ENCODE measurements around the gene XPNPEP2.

Gene XPNPEP2

DNA sequence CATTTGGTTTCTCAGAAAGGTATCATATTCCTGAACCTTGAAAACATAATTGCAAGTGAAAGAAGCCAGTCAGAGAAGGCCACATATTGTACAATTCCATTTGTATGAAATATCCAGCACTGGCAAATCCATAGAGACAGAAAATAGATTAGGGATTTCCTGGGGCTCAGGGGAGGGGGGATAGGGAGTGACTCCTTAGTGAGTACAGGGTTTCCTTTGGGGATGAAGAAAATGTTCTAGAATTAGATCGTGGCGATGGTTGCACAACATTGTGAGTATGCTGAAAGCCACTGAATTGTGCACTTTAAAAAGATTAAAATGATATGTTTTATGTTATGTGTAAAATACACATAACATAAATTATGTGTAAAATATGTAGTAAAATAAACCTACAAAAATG lies 10.3 kb downstream of the XPNPEP2 start:
- Mint-ChIP-seq H3K4me1 (ENCODE audit: low read depth) (peaks cover 30% of the 10 kb centered on the region), H3K27ac (no peak overlapping the region), H3K36me3 (ENCODE audit: low read depth) (no peaks in the 10 kb centered on the region), H3K27me3 (ENCODE audit: low read depth) (peaks cover 2% of the 10 kb centered on the region), H3K4me3 (no peak overlapping the region), H3K9me3 (no peaks in the 10 kb centered on the region)
- DNase-seq (ENCODE audit: low spot score) = no peak

DNA sequence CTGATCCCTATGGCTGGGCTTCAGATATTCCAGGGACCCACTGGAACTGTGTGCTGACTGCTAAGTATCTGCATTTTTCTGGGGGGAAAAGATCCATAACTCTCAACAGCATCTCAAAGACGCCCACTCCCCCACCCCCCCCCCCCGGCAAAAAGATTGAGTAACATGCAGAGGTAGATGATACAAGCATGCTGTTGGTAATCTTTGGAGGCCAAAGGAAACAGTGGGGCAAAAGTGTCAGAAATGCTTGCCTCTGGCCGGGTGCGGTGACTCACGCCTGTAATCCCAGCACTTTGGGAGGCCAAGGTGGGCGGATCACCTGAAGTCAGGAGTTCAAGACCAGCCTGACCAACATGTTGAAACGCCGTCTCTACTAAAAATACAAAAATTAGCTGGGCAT lies 12.2 kb downstream of the XPNPEP2 start:
- no peak for DNase-seq (ENCODE audit: low spot score)
- Mint-ChIP-seq H3K9me3 (no peaks in the 10 kb centered on the region), H3K27me3 (ENCODE audit: low read depth) (peaks cover 2% of the 10 kb centered on the region), H3K4me1 (ENCODE audit: low read depth) (peaks cover 26% of the 10 kb centered on the region), H3K27ac (no peak overlapping the region), H3K36me3 (ENCODE audit: low read depth) (peaks cover 2% of the 10 kb centered on the region), H3K4me3 (no peak overlapping the region)

- Mint-ChIP-seq H3K27ac (peak overlapping the region; percentile 55), H3K9me3 (no peaks in the 10 kb centered on the region), H3K4me1 (ENCODE audit: low read depth) (peaks cover 45% of the 10 kb centered on the region), H3K4me3 (no peak overlapping the region), H3K36me3 (ENCODE audit: low read depth) (peaks cover 2% of the 10 kb centered on the region), H3K27me3 (ENCODE audit: low read depth) (no peaks in the 10 kb centered on the region)
- no peak for DNase-seq (ENCODE audit: low spot score)
These were observed 15.6 kb downstream of the XPNPEP2 start for GRCh38 chrX:129754056-129755024.

DNA sequence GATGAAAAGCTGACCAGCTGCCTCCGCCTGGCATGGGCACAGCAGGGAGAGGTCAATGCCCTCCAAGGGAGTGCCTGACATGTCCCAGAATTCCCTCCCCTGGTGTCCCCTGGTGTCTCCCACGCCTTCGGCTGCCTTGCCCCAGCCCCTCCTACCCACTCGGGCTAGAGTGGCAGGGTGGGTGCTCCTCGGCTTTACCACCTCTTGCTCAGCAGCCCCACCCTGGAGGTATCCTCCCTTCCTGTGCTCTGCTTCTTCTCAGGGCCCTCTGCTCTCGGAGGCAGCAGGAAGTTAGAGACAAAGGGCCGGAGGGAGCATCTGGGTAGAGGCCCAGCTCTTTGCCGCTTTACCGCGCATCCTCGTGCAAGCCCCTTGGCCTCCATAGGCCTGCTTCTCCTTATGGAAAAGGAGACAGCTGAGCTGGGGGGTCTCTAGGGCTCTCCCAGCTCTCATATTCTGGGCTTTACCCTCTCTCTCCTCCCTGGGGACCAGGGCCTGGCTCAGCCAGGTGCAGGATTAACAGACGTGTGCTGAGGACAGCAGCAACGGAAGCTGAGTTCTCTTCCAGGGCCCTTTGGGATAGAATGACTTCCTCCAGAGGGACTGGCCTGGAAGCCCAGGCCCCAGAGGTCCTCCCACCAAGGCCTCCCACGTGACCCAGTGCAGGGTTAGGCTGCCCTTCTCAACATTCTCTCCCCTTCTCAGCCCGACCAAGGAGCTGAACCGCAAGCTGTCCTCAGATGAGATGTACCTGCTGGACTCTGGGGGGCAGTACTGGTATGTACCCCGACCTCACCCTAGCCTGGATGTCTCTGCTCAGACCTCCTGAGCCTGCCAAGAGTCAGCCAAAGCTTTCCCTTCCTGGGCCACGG lies 17.2 kb downstream of the XPNPEP2 start:
- Mint-ChIP-seq H3K4me3 (peak overlapping the region; percentile 50), H3K9me3 (no peaks in the 10 kb centered on the region), H3K27me3 (ENCODE audit: low read depth) (no peaks in the 10 kb centered on the region), H3K36me3 (ENCODE audit: low read depth) (peaks cover 2% of the 10 kb centered on the region), H3K4me1 (ENCODE audit: low read depth) (peaks cover 61% of the 10 kb centered on the region), H3K27ac (peak overlapping the region; percentile 55)
- no peak for DNase-seq (ENCODE audit: low spot score)

DNA sequence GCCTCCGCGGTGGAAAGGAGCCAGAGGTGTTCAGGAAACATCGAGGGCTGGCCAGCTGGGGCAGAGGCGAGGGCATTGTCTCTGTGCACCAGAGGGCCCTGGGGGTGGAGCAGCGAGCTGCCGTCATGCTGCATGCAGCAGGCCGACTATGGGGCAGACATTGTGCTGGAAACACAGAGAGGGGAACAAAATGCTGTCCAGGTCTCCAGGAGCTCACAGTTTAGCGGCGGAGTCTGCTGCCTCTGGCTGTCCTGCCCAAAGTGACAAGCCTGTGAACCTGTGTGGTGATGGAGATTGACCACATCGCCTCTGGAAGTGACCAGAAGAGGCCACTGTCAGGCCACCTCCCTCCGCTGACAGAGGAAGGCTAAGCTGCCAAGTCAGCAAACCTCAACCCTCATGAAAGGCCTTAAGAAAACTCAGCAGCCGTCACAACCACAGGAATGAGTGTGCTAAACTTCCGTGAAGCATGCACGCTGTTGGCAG lies 20.8 kb downstream of the XPNPEP2 start:
- Mint-ChIP-seq H3K27me3 (ENCODE audit: low read depth) (no peaks in the 10 kb centered on the region), H3K36me3 (ENCODE audit: low read depth) (peaks cover 2% of the 10 kb centered on the region), H3K9me3 (no peaks in the 10 kb centered on the region), H3K27ac (peak overlapping the region; percentile 90), H3K4me1 (ENCODE audit: low read depth) (peaks cover 53% of the 10 kb centered on the region), H3K4me3 (peak overlapping the region; percentile 38)
- DNase-seq (ENCODE audit: low spot score) = peak; percentile 59

GRCh38 chrX:129760155-129760554 lies 21.4 kb downstream of the XPNPEP2 start:
- H3K4me3 Mint-ChIP-seq = no peak overlapping the region
- no peaks in the 10 kb centered on the region for H3K9me3 Mint-ChIP-seq
- no peaks in the 10 kb centered on the region for H3K27me3 Mint-ChIP-seq (ENCODE audit: low read depth)
- peaks cover 49% of the 10 kb centered on the region for H3K4me1 Mint-ChIP-seq (ENCODE audit: low read depth)
- H3K36me3 Mint-ChIP-seq (ENCODE audit: low read depth) = no peaks in the 10 kb centered on the region
- peak overlapping the region; percentile 90 for H3K27ac Mint-ChIP-seq
- no peak for DNase-seq (ENCODE audit: low spot score)

DNA sequence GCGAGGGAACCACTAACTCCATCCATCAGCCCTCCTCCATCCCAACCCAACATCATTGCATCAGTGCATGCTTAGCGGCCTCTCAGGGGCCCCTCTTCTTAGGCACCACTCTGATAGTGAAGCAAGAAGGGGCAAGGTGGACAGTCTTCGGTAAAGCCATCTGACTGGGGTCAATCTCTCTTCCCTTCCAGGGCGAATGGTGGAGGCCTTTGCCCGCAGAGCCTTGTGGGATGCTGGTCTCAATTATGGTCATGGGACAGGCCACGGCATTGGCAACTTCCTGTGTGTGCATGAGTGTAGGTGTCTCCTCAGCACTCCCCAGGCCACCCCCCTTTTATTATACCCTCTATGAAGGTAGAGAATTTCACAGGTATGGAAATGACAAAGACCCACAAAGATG lies 22.2 kb downstream of the XPNPEP2 start:
- no peaks in the 10 kb centered on the region for H3K27me3 Mint-ChIP-seq (ENCODE audit: low read depth)
- H3K27ac Mint-ChIP-seq = no peak overlapping the region
- no peaks in the 10 kb centered on the region for H3K36me3 Mint-ChIP-seq (ENCODE audit: low read depth)
- no peak for DNase-seq (ENCODE audit: low spot score)
- no peaks in the 10 kb centered on the region for H3K9me3 Mint-ChIP-seq
- peaks cover 46% of the 10 kb centered on the region for H3K4me1 Mint-ChIP-seq (ENCODE audit: low read depth)
- no peak overlapping the region for H3K4me3 Mint-ChIP-seq

DNA sequence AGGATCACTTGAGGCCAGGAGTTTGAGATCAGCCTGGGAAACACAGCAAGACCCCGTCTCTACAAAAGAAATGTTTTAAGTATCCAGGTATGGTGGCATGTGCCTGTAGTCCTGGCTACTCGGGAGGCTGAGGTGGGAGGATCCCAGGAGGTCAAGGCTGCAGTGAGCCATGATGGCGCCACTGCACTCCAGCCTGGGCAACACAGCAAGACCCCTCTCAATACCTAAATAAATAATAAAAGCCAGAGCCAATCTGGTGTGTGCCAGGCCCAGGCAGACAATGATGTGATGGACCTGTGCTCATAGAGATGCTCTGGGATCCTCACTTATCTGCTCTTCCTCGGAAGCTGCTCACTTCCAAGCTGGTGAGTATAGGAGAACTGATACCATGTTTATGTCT lies 22.8 kb downstream of the XPNPEP2 start:
- Mint-ChIP-seq H3K9me3 (no peaks in the 10 kb centered on the region), H3K4me1 (ENCODE audit: low read depth) (peaks cover 43% of the 10 kb centered on the region), H3K27ac (no peak overlapping the region), H3K27me3 (ENCODE audit: low read depth) (no peaks in the 10 kb centered on the region), H3K4me3 (no peak overlapping the region), H3K36me3 (ENCODE audit: low read depth) (no peaks in the 10 kb centered on the region)
- DNase-seq (ENCODE audit: low spot score) = no peak

DNA sequence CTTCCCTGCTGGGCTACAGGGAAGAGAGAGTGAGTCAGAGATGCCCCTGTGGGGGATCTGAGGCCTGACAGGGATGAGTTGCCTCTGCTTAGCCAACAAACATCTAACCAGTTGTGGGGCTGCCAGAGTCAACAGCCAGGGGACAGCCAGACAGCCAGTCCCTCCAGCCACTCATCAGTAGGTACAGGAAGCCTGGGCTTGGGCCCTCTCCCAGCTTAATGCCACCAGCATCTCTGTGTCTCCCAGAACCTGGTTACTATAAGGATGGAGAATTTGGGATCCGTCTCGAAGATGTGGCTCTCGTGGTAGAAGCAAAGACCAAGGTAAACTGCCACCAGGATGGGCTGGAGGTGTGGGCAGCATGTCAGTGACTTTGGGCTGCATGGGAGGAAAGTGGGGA lies 23.7 kb downstream of the XPNPEP2 start:
- H3K27ac Mint-ChIP-seq = no peak overlapping the region
- no peak overlapping the region for H3K4me3 Mint-ChIP-seq
- no peaks in the 10 kb centered on the region for H3K27me3 Mint-ChIP-seq (ENCODE audit: low read depth)
- no peaks in the 10 kb centered on the region for H3K9me3 Mint-ChIP-seq
- DNase-seq (ENCODE audit: low spot score) = no peak
- H3K4me1 Mint-ChIP-seq (ENCODE audit: low read depth) = peaks cover 42% of the 10 kb centered on the region
- no peaks in the 10 kb centered on the region for H3K36me3 Mint-ChIP-seq (ENCODE audit: low read depth)

- DNase-seq (ENCODE audit: low spot score) = no peak
- H3K36me3 Mint-ChIP-seq (ENCODE audit: low read depth) = no peaks in the 10 kb centered on the region
- H3K4me1 Mint-ChIP-seq (ENCODE audit: low read depth) = peaks cover 39% of the 10 kb centered on the region
- H3K27me3 Mint-ChIP-seq (ENCODE audit: low read depth) = no peaks in the 10 kb centered on the region
- no peaks in the 10 kb centered on the region for H3K9me3 Mint-ChIP-seq
- H3K27ac Mint-ChIP-seq = no peak overlapping the region
- H3K4me3 Mint-ChIP-seq = no peak overlapping the region
These were observed 24.9 kb downstream of the XPNPEP2 start for GRCh38 chrX:129763666-129764065.

- Mint-ChIP-seq H3K9me3 (no peaks in the 10 kb centered on the region), H3K4me1 (ENCODE audit: low read depth) (peaks cover 42% of the 10 kb centered on the region), H3K27me3 (ENCODE audit: low read depth) (no peaks in the 10 kb centered on the region), H3K27ac (peak overlapping the region; percentile 93), H3K4me3 (peak overlapping the region; percentile 65), H3K36me3 (ENCODE audit: low read depth) (peaks cover 2% of the 10 kb centered on the region)
- DNase-seq (ENCODE audit: low spot score) = no peak
These were observed 29.4 kb downstream of the XPNPEP2 start for GRCh38 chrX:129768186-129768585.

DNA sequence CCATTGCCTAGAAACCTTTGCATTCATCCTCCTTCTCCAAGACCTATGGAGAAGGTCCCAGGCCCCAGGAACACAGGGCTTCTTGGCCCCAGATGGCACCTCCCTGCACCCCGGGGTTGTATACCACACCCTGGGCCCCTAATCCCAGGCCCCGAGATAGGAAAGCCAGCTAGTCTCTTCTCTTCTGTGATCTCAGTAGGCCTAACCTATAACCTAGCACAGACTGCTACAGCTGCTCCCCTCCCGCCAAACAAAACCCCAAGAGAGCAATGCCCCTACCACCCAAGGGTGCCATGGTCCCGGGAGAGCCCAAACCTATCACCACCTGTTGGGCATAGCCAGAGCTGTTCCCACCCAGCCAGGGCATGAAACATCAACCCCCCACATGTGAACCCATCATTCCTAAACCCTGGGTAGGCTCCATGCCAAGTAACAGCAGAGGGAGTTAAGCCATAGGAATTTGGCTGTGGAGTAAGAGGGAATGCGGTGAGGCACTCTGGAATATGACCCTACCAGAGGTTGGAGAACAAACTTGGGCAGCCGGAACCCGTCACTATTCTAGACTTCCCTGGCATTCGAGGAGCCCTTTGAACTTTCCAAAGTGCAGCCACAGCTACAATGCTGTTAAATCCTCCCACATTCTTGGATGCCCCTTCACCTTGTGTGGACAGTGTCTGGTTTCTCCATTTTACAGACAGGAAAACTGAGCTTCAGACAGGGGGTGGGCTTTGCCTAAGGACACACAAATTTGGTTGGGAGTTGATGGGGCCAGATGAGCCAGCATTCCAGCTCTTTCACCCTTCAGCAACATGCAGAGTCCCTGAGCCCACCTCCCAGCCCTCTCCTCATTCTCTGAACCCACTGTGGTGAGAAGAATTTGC lies 30.0 kb downstream of the XPNPEP2 start:
- Mint-ChIP-seq H3K9me3 (no peaks in the 10 kb centered on the region), H3K4me1 (ENCODE audit: low read depth) (peaks cover 46% of the 10 kb centered on the region), H3K27ac (peak overlapping the region; percentile 93), H3K27me3 (ENCODE audit: low read depth) (no peaks in the 10 kb centered on the region), H3K36me3 (ENCODE audit: low read depth) (peaks cover 2% of the 10 kb centered on the region), H3K4me3 (peak overlapping the region; percentile 65)
- no peak for DNase-seq (ENCODE audit: low spot score)

- Mint-ChIP-seq H3K4me1 (ENCODE audit: low read depth) (peaks cover 54% of the 10 kb centered on the region), H3K27me3 (ENCODE audit: low read depth) (no peaks in the 10 kb centered on the region), H3K9me3 (no peaks in the 10 kb centered on the region)
These were observed 30.8 kb downstream of the XPNPEP2 start for GRCh38 chrX:129769467-129770154.

More at GRCh38 chrX:129769467-129770154, 30.8 kb downstream of the XPNPEP2 start:
- Mint-ChIP-seq H3K27ac (peak overlapping the region; percentile 93), H3K4me3 (peak overlapping the region; percentile 65), H3K36me3 (ENCODE audit: low read depth) (peaks cover 2% of the 10 kb centered on the region)
- peak; percentile 59 for DNase-seq (ENCODE audit: low spot score)
